Smooth muscle cell of bladder (primary cell): ENCODE results near the gene ARL4C. TPM values are rescaled to one million over a fixed set of nuclear protein-coding genes. Genes with fewer than 3 reads are reported as not detected.

Source experiments
- total RNA-seq: library from RNA; depleted of rRNA; stranded (reverse); fragments of >200 nt; gene quantifications from 2 replicates; pipeline ENCODE4 v1.2.3, GENCODE V29; 2014

ARL4C gene, protein sequence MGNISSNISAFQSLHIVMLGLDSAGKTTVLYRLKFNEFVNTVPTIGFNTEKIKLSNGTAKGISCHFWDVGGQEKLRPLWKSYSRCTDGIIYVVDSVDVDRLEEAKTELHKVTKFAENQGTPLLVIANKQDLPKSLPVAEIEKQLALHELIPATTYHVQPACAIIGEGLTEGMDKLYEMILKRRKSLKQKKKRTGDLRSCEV
- 7.8 and 17.5 TPM in 2 replicates for total RNA-seq

DNA sequence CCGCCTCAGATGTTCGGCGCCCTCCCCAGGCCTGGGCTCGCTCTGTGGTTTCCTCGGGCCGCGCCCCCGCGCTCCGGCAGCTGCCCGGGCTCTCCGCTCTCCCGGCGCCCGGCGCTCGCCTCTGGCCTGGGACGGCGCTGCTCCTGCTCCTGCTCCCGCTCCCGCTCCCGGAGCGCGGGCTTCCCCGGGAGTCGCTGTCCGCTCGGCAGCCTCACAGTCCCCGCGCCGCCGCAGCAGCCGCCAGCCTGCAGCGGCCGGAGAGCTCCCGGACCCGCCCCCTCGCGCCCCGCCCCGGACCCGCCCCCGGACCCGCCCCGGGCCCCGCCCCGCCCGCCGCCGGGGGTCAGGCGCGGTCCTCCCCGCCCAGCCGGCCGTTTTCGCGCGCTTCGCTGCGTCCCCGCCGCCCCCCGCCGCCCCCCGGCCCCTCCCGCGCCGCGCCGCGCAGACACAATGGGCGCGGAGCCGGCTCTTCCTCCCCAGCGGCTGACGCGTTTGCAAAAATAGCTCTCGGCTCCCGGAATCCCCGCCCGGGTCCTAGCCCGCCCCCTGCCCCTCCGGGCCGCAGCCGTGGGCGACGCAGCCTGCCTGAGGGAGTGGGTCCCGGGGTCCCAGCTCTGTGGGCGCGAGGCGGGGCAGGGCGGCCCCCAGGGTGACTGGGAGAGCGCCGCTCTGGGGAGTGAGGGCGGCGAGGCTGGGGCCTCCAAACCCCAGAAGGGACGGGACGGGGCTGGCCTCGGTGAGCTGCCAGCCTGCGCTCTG lies at the start of gene ARL4C:
Gene ARL4C, minus strand, starts transcription at position 247 of the 759 bp plus-strand sequence. CDS start 495 bp downstream, outside the sequence.

